Measurements from ENCODE around the gene KRTAP13-3.
A peak's percentile ranks its signal among the peaks of the same experiment; 100 is the strongest.

KRTAP13-3 gene

GRCh38 chr21:30425826-30426225 is at the start of gene KRTAP13-3:
Gene KRTAP13-3, minus strand, starts transcription at chr21:30425926. Its CDS starts 14 bp downstream, at chr21:30425912.
- DNase-seq (ENCODE audit: low read depth), result no peak

GRCh38 chr21:30468900-30469714 is 43.4 kb upstream of the KRTAP13-3 start:
- no peak for DNase-seq (ENCODE audit: low read depth)

- no peak for DNase-seq (ENCODE audit: low read depth)
Observed at GRCh38 chr21:30463713-30464112, 38.0 kb upstream of the KRTAP13-3 start.

- DNase-seq (ENCODE audit: low read depth), result no peak
Observed at GRCh38 chr21:30448514-30448913, 22.8 kb upstream of the KRTAP13-3 start.

- DNase-seq (ENCODE audit: low read depth), result no peak
Observed at GRCh38 chr21:30447056-30447455, 21.3 kb upstream of the KRTAP13-3 start.

- DNase-seq (ENCODE audit: low read depth), result no peak
Observed at GRCh38 chr21:30444204-30444603, 18.5 kb upstream of the KRTAP13-3 start.

GRCh38 chr21:30443226-30443625 is 17.5 kb upstream of the KRTAP13-3 start:
- DNase-seq (ENCODE audit: low read depth), result no peak

- no peak for DNase-seq (ENCODE audit: low read depth)
Observed at GRCh38 chr21:30439975-30440374, 14.2 kb upstream of the KRTAP13-3 start, which contains the start of gene KRTAP15-1. Gene KRTAP15-1, plus strand, starts transcription at chr21:30440275. Its CDS starts 53 bp downstream, at chr21:30440328.

- no peak for DNase-seq (ENCODE audit: low read depth)
Observed at GRCh38 chr21:30437010-30437565, 11.4 kb upstream of the KRTAP13-3 start.

- DNase-seq (ENCODE audit: low read depth), result no peak
Observed at GRCh38 chr21:30434033-30434631, 8.4 kb upstream of the KRTAP13-3 start.

GRCh38 chr21:30430170-30430655 is 4.5 kb upstream of the KRTAP13-3 start, which contains the start of gene KRTAP13-4:
Gene KRTAP13-4, plus strand, starts transcription at chr21:30430220. Its CDS starts 56 bp downstream, at chr21:30430276.
- DNase-seq (ENCODE audit: low read depth), result no peak

- no peak for DNase-seq (ENCODE audit: low read depth)
Observed at GRCh38 chr21:30426731-30427130, 1.0 kb upstream of the KRTAP13-3 start.

- no peak for DNase-seq (ENCODE audit: low read depth)
Observed at GRCh38 chr21:30415993-30416392, 9.7 kb downstream of the KRTAP13-3 start.

- DNase-seq (ENCODE audit: low read depth), result peak; percentile 2
Observed at GRCh38 chr21:30408782-30409494, 16.8 kb downstream of the KRTAP13-3 start.

- DNase-seq (ENCODE audit: low read depth), result no peak
Observed at GRCh38 chr21:30395731-30396130, 30.0 kb downstream of the KRTAP13-3 start, which contains the start of gene KRTAP13-1. Gene KRTAP13-1, plus strand, starts transcription at chr21:30396031. Its CDS starts 56 bp downstream, at chr21:30396087.

GRCh38 chr21:30391492-30392025 is 34.2 kb downstream of the KRTAP13-3 start:
- no peak for DNase-seq (ENCODE audit: low read depth)

GRCh38 chr21:30382201-30382600 is 43.5 kb downstream of the KRTAP13-3 start:
- no peak for DNase-seq (ENCODE audit: low read depth)
